H9 (cell line): ENCODE data around the gene CELF6. TPM values are rescaled to one million over a fixed set of nuclear protein-coding genes. Genes with fewer than 3 reads are reported as not detected.
A peak's percentile ranks its signal among the peaks of the same experiment; 100 is the strongest.

Experiments used
- DNase-seq: peaks from one replicate; pipeline ENCODE4 v3.0.0-alpha.2; 2017
- H2AFZ ChIP-seq: one replicate; pipeline ENCODE4 v1.6.1; 2013; ENCODE audit warnings: mild to moderate bottlenecking, low read length, control low read depth, moderate library complexity
- H2AK5ac ChIP-seq: 2 replicates; pipeline ENCODE4 v1.6.1; 2013; ENCODE audit warnings: low read length, control low read depth, mixed read lengths; ENCODE audit not compliant: insufficient read length
- H2BK120ac ChIP-seq: one replicate; pipeline ENCODE4 v1.6.1; 2013; ENCODE audit warnings: low read depth, mild to moderate bottlenecking, low read length, control low read depth, inconsistent platforms; ENCODE audit not compliant: poor library complexity, severe bottlenecking
- H2BK12ac ChIP-seq: 2 replicates; pipeline ENCODE4 v1.6.1; 2013; ENCODE audit warnings: low read length, control low read depth, mixed read lengths, low read depth; ENCODE audit not compliant: insufficient read length
- H2BK15ac ChIP-seq: 2 replicates; pipeline ENCODE4 v1.6.1; 2013; ENCODE audit warnings: low read depth, low read length, control low read depth
- H2BK20ac ChIP-seq: one replicate; pipeline ENCODE4 v1.6.1; 2013; ENCODE audit warnings: low read depth, mild to moderate bottlenecking, low read length, control low read depth, inconsistent platforms; ENCODE audit not compliant: poor library complexity, severe bottlenecking
- H2BK5ac ChIP-seq: 2 replicates; pipeline ENCODE4 v1.6.1; 2013; ENCODE audit warnings: low read length, control low read depth, mixed read lengths; ENCODE audit not compliant: insufficient read length
- H3K14ac ChIP-seq: 2 replicates; pipeline ENCODE4 v1.6.1; 2013; ENCODE audit warnings: low read length, control low read depth; ENCODE audit not compliant: insufficient read depth
- H3K18ac ChIP-seq: 2 replicates; pipeline ENCODE4 v1.6.1; 2013; ENCODE audit warnings: low read depth, mild to moderate bottlenecking, mixed read lengths, low read length, control low read depth; ENCODE audit not compliant: insufficient read length
- H3K23ac ChIP-seq: 2 replicates; pipeline ENCODE4 v1.6.1; 2013; ENCODE audit warnings: low read length, control low read depth, mixed read lengths, low read depth; ENCODE audit not compliant: insufficient read length
- H3K23me2 ChIP-seq: 2 replicates; pipeline ENCODE4 v1.6.1; 2013; ENCODE audit warnings: low read depth, mild to moderate bottlenecking, mixed read lengths, low read length, control low read depth; ENCODE audit not compliant: insufficient read length, poor library complexity, severe bottlenecking
- H3K27ac ChIP-seq: 2 replicates; pipeline ENCODE4 v1.5.1; 2013; ENCODE audit warnings: low read length, control low read depth, mixed read lengths, low read depth; ENCODE audit not compliant: insufficient read length
- H3K27me3 ChIP-seq: 2 replicates; pipeline ENCODE4 v1.6.1; 2013; ENCODE audit warnings: low read length, control low read depth, inconsistent platforms; ENCODE audit not compliant: insufficient read depth
- H3K4ac ChIP-seq: 2 replicates; pipeline ENCODE4 v1.6.1; 2013; ENCODE audit warnings: low read depth, mild to moderate bottlenecking, control low read depth, inconsistent platforms, low read length, moderate library complexity
- H3K4me1 ChIP-seq: 2 replicates; pipeline ENCODE4 v1.6.1; 2013; ENCODE audit warnings: low read length, control low read depth, inconsistent platforms; ENCODE audit not compliant: insufficient read depth
- H3K4me2 ChIP-seq: 2 replicates; pipeline ENCODE4 v1.6.1; 2013; ENCODE audit warnings: low read length, control low read depth, mixed read lengths; ENCODE audit not compliant: insufficient read length, insufficient read depth
- H3K56ac ChIP-seq: 2 replicates; pipeline ENCODE4 v1.6.1; 2013; ENCODE audit warnings: low read depth, mild to moderate bottlenecking, mixed read lengths, low read length, control low read depth; ENCODE audit not compliant: insufficient read length
- H3K79me1 ChIP-seq: 2 replicates; pipeline ENCODE4 v1.6.1; 2013; ENCODE audit warnings: low read depth, mild to moderate bottlenecking, moderate library complexity, low read length, control low read depth, inconsistent platforms; ENCODE audit not compliant: insufficient read depth, poor library complexity, severe bottlenecking
- H3K79me2 ChIP-seq: 2 replicates; pipeline ENCODE4 v1.6.1; 2013; ENCODE audit warnings: low read length, control low read depth, inconsistent platforms; ENCODE audit not compliant: insufficient read depth
- H3K9ac ChIP-seq: 2 replicates; pipeline ENCODE4 v1.6.1; 2013; ENCODE audit warnings: low read length, control low read depth, mixed read lengths; ENCODE audit not compliant: insufficient read length; ENCODE audit errors: extremely low read depth
- H3K9me3 ChIP-seq: one replicate; pipeline ENCODE4 v1.6.1; 2013; ENCODE audit warnings: low read depth, low read length, inconsistent platforms; ENCODE audit not compliant: control insufficient read depth
- H3T11ph ChIP-seq: one replicate; pipeline ENCODE4 v1.6.1; 2013; ENCODE audit warnings: mild to moderate bottlenecking, low read length, control low read depth, inconsistent platforms
- H4K20me1 ChIP-seq: one replicate; pipeline ENCODE4 v1.6.1; 2013; ENCODE audit not compliant: control insufficient read depth, insufficient read length, insufficient read depth
- H4K5ac ChIP-seq: 2 replicates; pipeline ENCODE4 v1.6.1; 2013; ENCODE audit warnings: low read depth, mild to moderate bottlenecking, mixed read lengths, low read length, control low read depth; ENCODE audit not compliant: insufficient read length
- H4K8ac ChIP-seq: replicated peaks from 2 replicates; pipeline ENCODE4 v1.6.1; 2013; ENCODE audit warnings: low read length, control low read depth, mixed read lengths, low read depth; ENCODE audit not compliant: insufficient read length
- H4K91ac ChIP-seq: 2 replicates; pipeline ENCODE4 v1.6.1; 2013; ENCODE audit warnings: low read depth, mild to moderate bottlenecking, moderate library complexity, mixed read lengths, low read length, control low read depth; ENCODE audit not compliant: insufficient read length
- H3K27ac Mint-ChIP-seq, 3 experiments: 2 replicates in 2 of 3; 3 replicates in 1 of 3; pipeline ENCODE4 v1.8.0; 2020 to 2021; ENCODE audit warnings: mixed read lengths in 3 of 3, mild to moderate bottlenecking in 1 of 3, moderate library complexity in 1 of 3
- H3K27me3 Mint-ChIP-seq: 2 replicates; pipeline ENCODE4 v1.8.0; 2021; ENCODE audit warnings: low read depth, mild to moderate bottlenecking, moderate library complexity, mixed read lengths
- H3K36me3 Mint-ChIP-seq, 3 experiments: 2 replicates in 2 of 3; 3 replicates in 1 of 3; pipeline ENCODE4 v1.8.0; 2020 to 2021; ENCODE audit warnings: low read depth in 3 of 3, mixed read lengths in 3 of 3; ENCODE audit not compliant: insufficient read depth in 1 of 3
- H3K4me1 Mint-ChIP-seq, 2 experiments: 2 replicates each; pipeline ENCODE4 v1.8.0; 2020; ENCODE audit warnings: mixed read lengths in 2 of 2
- H3K4me3 Mint-ChIP-seq, 2 experiments: 2 replicates in 1 of 2; 3 replicates in 1 of 2; pipeline ENCODE4 v1.8.0; 2020 to 2021; ENCODE audit warnings: mild to moderate bottlenecking in 2 of 2, mixed read lengths in 2 of 2, moderate library complexity in 1 of 2
- H3K9me3 Mint-ChIP-seq, 2 experiments: 2 replicates in 1 of 2; 3 replicates in 1 of 2; pipeline ENCODE4 v1.8.0; 2020; ENCODE audit warnings: mild to moderate bottlenecking in 2 of 2, mixed read lengths in 2 of 2, moderate library complexity in 1 of 2
- WGBS: extraction: QIAGEN DNeasy Blood & Tissue Kit; methylation state at CpG from one replicate; pipeline ENCODE4 v1.1.7; 2013; ENCODE audit warnings: missing lambda C conversion rate, low lambda C conversion rate, mixed read lengths; ENCODE audit not compliant: insufficient read length; ENCODE audit errors: extremely low coverage; 5-methylcytosine and 5-hydroxymethylcytosine counted together
- total RNA-seq: library from RNA; stranded (reverse); gene quantifications from 2 replicates; pipeline ENCODE4 v1.2.1, GENCODE V29; 2021
- TF ChIP-seq, protein P1 (sequence below): fragments of 200-600 bp; sonication (generic); conservative IDR thresholded peaks from 3 replicates; pipeline ENCODE4 v1.8.0; 2021; ENCODE audit warnings: antibody characterized with exemption, mild to moderate bottlenecking

Gene CELF6
- total RNA-seq, 1 experiment from 2014 or later, result 0.13 TPM

GRCh38 chr15:72237029-72237852 is 82.7 kb downstream of the CELF6 start:
- WGBS, result no CpG with 5 or more reads among the region's 3 CpGs
- no peaks in the 10 kb centered on the region; the same call in 1 of the 2 replicates for H3K27me3 ChIP-seq
- no peaks in the 10 kb centered on the region for H3K9me3 ChIP-seq
- no peaks in the 10 kb centered on the region for H3K23me2 ChIP-seq
- Mint-ChIP-seq H3K9me3 (no peaks in the 10 kb centered on the region; a peak in 1 of 5 replicates), H3K4me1 (peaks cover 12 to 17% of the 10 kb centered on the region in 2 experiments), H3K4me3 (no peak overlapping the region), H3K27ac (peak overlapping the region in 1 of 3 experiments; percentile 21; a peak in 1 of 7 replicates), H3K27me3 (peaks cover 99% of the 10 kb centered on the region), H3K36me3 (peaks cover 18 to 26% (median 25%) of the 10 kb centered on the region in 3 experiments; a peak in 6 of 7 replicates)
- peak; percentile 84 for DNase-seq
- no peak overlapping the region for H2AK5ac ChIP-seq
- H3K56ac ChIP-seq, result no peak overlapping the region
- H4K91ac ChIP-seq, result no peak overlapping the region
- no peak overlapping the region for H3K4ac ChIP-seq
- H3T11ph ChIP-seq, result no peak overlapping the region
- H2BK20ac ChIP-seq, result no peak overlapping the region
- H2AFZ ChIP-seq, result no peak overlapping the region
- H3K79me2 ChIP-seq, result no peaks in the 10 kb centered on the region
- no peak overlapping the region for H2BK12ac ChIP-seq
- TF ChIP-seq, protein P1, sequence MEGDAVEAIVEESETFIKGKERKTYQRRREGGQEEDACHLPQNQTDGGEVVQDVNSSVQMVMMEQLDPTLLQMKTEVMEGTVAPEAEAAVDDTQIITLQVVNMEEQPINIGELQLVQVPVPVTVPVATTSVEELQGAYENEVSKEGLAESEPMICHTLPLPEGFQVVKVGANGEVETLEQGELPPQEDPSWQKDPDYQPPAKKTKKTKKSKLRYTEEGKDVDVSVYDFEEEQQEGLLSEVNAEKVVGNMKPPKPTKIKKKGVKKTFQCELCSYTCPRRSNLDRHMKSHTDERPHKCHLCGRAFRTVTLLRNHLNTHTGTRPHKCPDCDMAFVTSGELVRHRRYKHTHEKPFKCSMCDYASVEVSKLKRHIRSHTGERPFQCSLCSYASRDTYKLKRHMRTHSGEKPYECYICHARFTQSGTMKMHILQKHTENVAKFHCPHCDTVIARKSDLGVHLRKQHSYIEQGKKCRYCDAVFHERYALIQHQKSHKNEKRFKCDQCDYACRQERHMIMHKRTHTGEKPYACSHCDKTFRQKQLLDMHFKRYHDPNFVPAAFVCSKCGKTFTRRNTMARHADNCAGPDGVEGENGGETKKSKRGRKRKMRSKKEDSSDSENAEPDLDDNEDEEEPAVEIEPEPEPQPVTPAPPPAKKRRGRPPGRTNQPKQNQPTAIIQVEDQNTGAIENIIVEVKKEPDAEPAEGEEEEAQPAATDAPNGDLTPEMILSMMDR, result no peak
- 0 out of 2 replicates have a peak overlapping the region, but pooled peaks have one; percentile 24 for H3K14ac ChIP-seq
- H3K18ac ChIP-seq, result no peak overlapping the region
- no peak overlapping the region for H2BK15ac ChIP-seq
- peak overlapping the region; percentile 44 for H3K4me2 ChIP-seq
- H4K8ac ChIP-seq, result no peak overlapping the region
- H3K23ac ChIP-seq, result no peak overlapping the region
- no peak overlapping the region for H4K5ac ChIP-seq
- H3K4me1 ChIP-seq, result peaks cover 9% of the 10 kb centered on the region; the same call in 1 of the 2 replicates
- no peaks in the 10 kb centered on the region for H3K79me1 ChIP-seq
- no peak overlapping the region for H3K27ac ChIP-seq
- peak overlapping the region; percentile 27 for H3K9ac ChIP-seq
- no peak overlapping the region for H2BK5ac ChIP-seq
- H2BK120ac ChIP-seq, result no peak overlapping the region
- H4K20me1 ChIP-seq, result no peaks in the 10 kb centered on the region
